HCT116 (cell line): ENCODE results near the gene IL1RAPL2.

Experiments used
- ATF3 ChIP-seq: IDR thresholded peaks from 2 replicates; pipeline ENCODE4 v1.6.1; 2012
- CTCF ChIP-seq, 3 experiments: fragments of 200-600 bp in 1 of 3; sonication (generic) in 1 of 3; IDR thresholded peaks in 2 of 3; conservative IDR thresholded peaks in 1 of 3; 2 replicates each; pipeline ENCODE4 v1.5.1; 2012 to 2017; ENCODE audit warnings: low read depth in 2 of 3, low read length in 2 of 3, antibody characterized with exemption in 1 of 3, borderline replicate concordance in 1 of 3, control low read depth in 1 of 3, mild to moderate bottlenecking in 1 of 3, mixed read lengths in 1 of 3, mixed run types in 1 of 3, moderate library complexity in 1 of 3; ENCODE audit not compliant: insufficient read depth in 1 of 3
- EGR1 ChIP-seq: IDR thresholded peaks from 2 replicates; pipeline ENCODE4 v1.6.1; 2012; ENCODE audit warnings: low read depth
- EZH2 ChIP-seq: fragments of 200-600 bp; sonication (generic); IDR thresholded peaks from 2 replicates; pipeline ENCODE4 v1.6.1; 2017; ENCODE audit warnings: antibody characterized with exemption, mixed run types
- EZH2phosphoT487 ChIP-seq: fragments of 200-600 bp; IDR thresholded peaks from 2 replicates; pipeline ENCODE4 v1.6.1; 2018; ENCODE audit warnings: antibody characterized with exemption, borderline replicate concordance
- FOSL1 ChIP-seq: IDR thresholded peaks from 2 replicates; pipeline ENCODE4 v1.6.1; 2012; ENCODE audit warnings: low read depth
- JUND ChIP-seq: IDR thresholded peaks from 2 replicates; pipeline ENCODE4 v1.6.1; 2012
- POLR2A ChIP-seq: IDR thresholded peaks from 2 replicates; pipeline ENCODE4 v1.7.0; 2011; ENCODE audit warnings: borderline replicate concordance; ENCODE audit not compliant: insufficient read depth, insufficient read length; ENCODE audit errors: extremely low read depth
- SIN3A ChIP-seq: IDR thresholded peaks from 2 replicates; pipeline ENCODE4 v1.6.1; 2012; ENCODE audit warnings: low read depth
- SRF ChIP-seq: IDR thresholded peaks from 2 replicates; pipeline ENCODE4 v1.6.1; 2012; ENCODE audit warnings: low read depth
- TCF7L2 ChIP-seq: IDR thresholded peaks from 2 replicates; pipeline ENCODE4 v1.7.0; 2011; ENCODE audit warnings: borderline replicate concordance, inconsistent platforms; ENCODE audit not compliant: insufficient read depth, insufficient read length; ENCODE audit errors: extremely low read depth
- YY1 ChIP-seq: IDR thresholded peaks from 2 replicates; pipeline ENCODE4 v1.6.1; 2011; ENCODE audit warnings: low read length, low read depth, moderate library complexity, mild to moderate bottlenecking; ENCODE audit not compliant: insufficient replicate concordance; ENCODE audit errors: extremely low read depth
- ZNF274 ChIP-seq: fragments of 200-500 bp; sonication (Bioruptor generic); IDR thresholded peaks from 2 replicates; pipeline ENCODE4 v1.6.1; 2014; ENCODE audit warnings: mild to moderate bottlenecking, low read depth, low read length, inconsistent platforms

- TF ChIP-seq JUND (no peak), CTCF (IDR thresholded peaks at IDR 0.05 in 2 of 3, conservative IDR thresholded peaks at IDR 0.05 in 1 of 3; ENCODE audit: borderline replicate concordance in 1 of 3, insufficient read depth in 1 of 3, low read depth in 2 of 3, low read length in 2 of 3) (no peak), TCF7L2 (no peak), YY1 (no peak), FOSL1 (no peak), SIN3A (no peak), POLR2A (no peak), SRF (no peak), EZH2phosphoT487 (no peak), ZNF274 (no peak), ATF3 (no peak), EGR1 (no peak), EZH2 (no peak)
Observed at GRCh38 chrX:105269386-105269785, 703.4 kb downstream of the IL1RAPL2 start.
